Kidney epithelial cell (primary cell): ENCODE results near the gene KCNMB2. TPM values are rescaled to one million over a fixed set of nuclear protein-coding genes. Genes with fewer than 3 reads are reported as not detected.

Experiments used
- DNase-seq: peaks from one replicate; pipeline ENCODE4 v3.0.0-alpha.2; 2010; ENCODE audit warnings: low read depth
- H3K27me3 ChIP-seq: 2 replicates; pipeline ENCODE4 v1.6.0; 2011; ENCODE audit warnings: low read length; ENCODE audit not compliant: control insufficient read depth, insufficient read depth
- H3K36me3 ChIP-seq: 2 replicates; pipeline ENCODE4 v1.5.1; 2011; ENCODE audit warnings: low read length; ENCODE audit not compliant: control insufficient read depth, insufficient read depth
- H3K4me3 ChIP-seq: 2 replicates; pipeline ENCODE4 v1.5.1; 2011; ENCODE audit warnings: low read depth, mild to moderate bottlenecking, control low read depth, low read length
- CTCF ChIP-seq: IDR thresholded peaks from 2 replicates; pipeline ENCODE4 v1.5.1; 2011; ENCODE audit warnings: mild to moderate bottlenecking, moderate library complexity, low read length, control low read depth, inconsistent platforms; ENCODE audit not compliant: insufficient read depth, poor library complexity, severe bottlenecking
- total RNA-seq: library from RNA; depleted of rRNA; stranded (reverse); fragments of >200 nt; gene quantifications from 2 replicates; pipeline ENCODE4 v1.2.3, GENCODE V29; 2015

KCNMB2 gene
- total RNA-seq, 1 donor from 2014 or later, result 3.6 TPM

- TF ChIP-seq CTCF, result no peak
- DNase-seq, result no peak
Measured at GRCh38 chr3:178522200-178523052, 13.8 kb upstream of the KCNMB2 start.

GRCh38 chr3:178525251-178525650 lies 11.0 kb upstream of the KCNMB2 start:
- TF ChIP-seq CTCF, result no peak
- Histone ChIP-seq H3K36me3 (no peaks in the 10 kb centered on the region), H3K4me3 (no peak overlapping the region), H3K27me3 (no peaks in the 10 kb centered on the region)
- DNase-seq, result no peak

More at GRCh38 chr3:178522200-178523052, 13.8 kb upstream of the KCNMB2 start:
- H3K27me3 ChIP-seq, result no peaks in the 10 kb centered on the region
- H3K4me3 ChIP-seq, result no peak overlapping the region
- no peaks in the 10 kb centered on the region for H3K36me3 ChIP-seq

GRCh38 chr3:178526291-178526690 lies 9.9 kb upstream of the KCNMB2 start:
- H3K4me3 ChIP-seq, result no peak overlapping the region
- no peaks in the 10 kb centered on the region for H3K27me3 ChIP-seq
- no peak for DNase-seq
- H3K36me3 ChIP-seq, result no peaks in the 10 kb centered on the region
- TF ChIP-seq CTCF, result no peak

GRCh38 chr3:178527981-178528380 lies 8.3 kb upstream of the KCNMB2 start:
- H3K4me3 ChIP-seq, result no peak overlapping the region
- no peak for TF ChIP-seq CTCF
- H3K27me3 ChIP-seq, result no peaks in the 10 kb centered on the region
- DNase-seq, result no peak
- no peaks in the 10 kb centered on the region for H3K36me3 ChIP-seq

- DNase-seq, result no peak
- TF ChIP-seq CTCF, result no peak
Measured at GRCh38 chr3:178529606-178530225, 6.5 kb upstream of the KCNMB2 start.

More at GRCh38 chr3:178529606-178530225, 6.5 kb upstream of the KCNMB2 start:
- H3K4me3 ChIP-seq, result no peak overlapping the region
- no peaks in the 10 kb centered on the region for H3K27me3 ChIP-seq
- H3K36me3 ChIP-seq, result no peaks in the 10 kb centered on the region
